A204.1 (cell line): ENCODE data around the gene BLOC1S3.

Source experiments
- FAIRE-seq: peaks from 2 replicates; lab custom pipeline; 2012; peaks lifted over from hg19 to GRCh38; lab: Jason Lieb, UNC

Gene BLOC1S3

GRCh38 chr19:45178262-45179071 lies at the start of gene BLOC1S3:
TSS of gene BLOC1S3 (plus strand) at chr19:45178784. CDS start at chr19:45179297, 513 bp downstream.
- peak; percentile 99 for FAIRE-seq

- no peak for FAIRE-seq
These were observed 49.8 kb upstream of the BLOC1S3 start for GRCh38 chr19:45128806-45129205.

GRCh38 chr19:45130236-45130635 lies 48.3 kb upstream of the BLOC1S3 start:
- FAIRE-seq: no peak

- no peak for FAIRE-seq
These were observed 47.5 kb upstream of the BLOC1S3 start for GRCh38 chr19:45130888-45131615.

- FAIRE-seq: no peak
These were observed 44.9 kb upstream of the BLOC1S3 start for GRCh38 chr19:45133661-45134060.

GRCh38 chr19:45135176-45135885 lies 43.3 kb upstream of the BLOC1S3 start:
- no peak for FAIRE-seq

GRCh38 chr19:45136507-45137178 lies 41.9 kb upstream of the BLOC1S3 start:
- no peak for FAIRE-seq

GRCh38 chr19:45137179-45137761 lies 41.3 kb upstream of the BLOC1S3 start:
- no peak for FAIRE-seq

- no peak for FAIRE-seq
These were observed 40.3 kb upstream of the BLOC1S3 start for GRCh38 chr19:45138303-45138751.

- no peak for FAIRE-seq
These were observed 39.1 kb upstream of the BLOC1S3 start for GRCh38 chr19:45139286-45140143.

- no peak for FAIRE-seq
These were observed 38.5 kb upstream of the BLOC1S3 start for GRCh38 chr19:45140144-45140503.

GRCh38 chr19:45140533-45140932 lies 38.1 kb upstream of the BLOC1S3 start:
- FAIRE-seq: no peak

- FAIRE-seq: no peak
These were observed 37.2 kb upstream of the BLOC1S3 start for GRCh38 chr19:45141203-45141900.

GRCh38 chr19:45142016-45142725 lies 36.4 kb upstream of the BLOC1S3 start:
- no peak for FAIRE-seq

GRCh38 chr19:45142726-45143110 lies 35.9 kb upstream of the BLOC1S3 start:
- no peak for FAIRE-seq

GRCh38 chr19:45144431-45145269 lies 33.9 kb upstream of the BLOC1S3 start:
- FAIRE-seq: no peak

GRCh38 chr19:45145270-45146189 lies 33.1 kb upstream of the BLOC1S3 start:
- FAIRE-seq: no peak

GRCh38 chr19:45146251-45146650 lies 32.3 kb upstream of the BLOC1S3 start:
- no peak for FAIRE-seq
